Right forelimb (tissue), 1 donor: ENCODE results near the gene C12orf43.
"Not testable (repeated sequence)": the region's sequence is repeated elsewhere in the genome, so short reads cannot be mapped to it uniquely, and the experiment has no call there.

Experiments used
- DNase-seq: peaks from one replicate; pipeline ENCODE4 v3.0.0-alpha.2; 2018

The C12orf43 gene, protein sequence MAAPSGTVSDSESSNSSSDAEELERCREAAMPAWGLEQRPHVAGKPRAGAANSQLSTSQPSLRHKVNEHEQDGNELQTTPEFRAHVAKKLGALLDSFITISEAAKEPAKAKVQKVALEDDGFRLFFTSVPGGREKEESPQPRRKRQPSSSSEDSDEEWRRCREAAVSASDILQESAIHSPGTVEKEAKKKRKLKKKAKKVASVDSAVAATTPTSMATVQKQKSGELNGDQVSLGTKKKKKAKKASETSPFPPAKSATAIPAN

DNA sequence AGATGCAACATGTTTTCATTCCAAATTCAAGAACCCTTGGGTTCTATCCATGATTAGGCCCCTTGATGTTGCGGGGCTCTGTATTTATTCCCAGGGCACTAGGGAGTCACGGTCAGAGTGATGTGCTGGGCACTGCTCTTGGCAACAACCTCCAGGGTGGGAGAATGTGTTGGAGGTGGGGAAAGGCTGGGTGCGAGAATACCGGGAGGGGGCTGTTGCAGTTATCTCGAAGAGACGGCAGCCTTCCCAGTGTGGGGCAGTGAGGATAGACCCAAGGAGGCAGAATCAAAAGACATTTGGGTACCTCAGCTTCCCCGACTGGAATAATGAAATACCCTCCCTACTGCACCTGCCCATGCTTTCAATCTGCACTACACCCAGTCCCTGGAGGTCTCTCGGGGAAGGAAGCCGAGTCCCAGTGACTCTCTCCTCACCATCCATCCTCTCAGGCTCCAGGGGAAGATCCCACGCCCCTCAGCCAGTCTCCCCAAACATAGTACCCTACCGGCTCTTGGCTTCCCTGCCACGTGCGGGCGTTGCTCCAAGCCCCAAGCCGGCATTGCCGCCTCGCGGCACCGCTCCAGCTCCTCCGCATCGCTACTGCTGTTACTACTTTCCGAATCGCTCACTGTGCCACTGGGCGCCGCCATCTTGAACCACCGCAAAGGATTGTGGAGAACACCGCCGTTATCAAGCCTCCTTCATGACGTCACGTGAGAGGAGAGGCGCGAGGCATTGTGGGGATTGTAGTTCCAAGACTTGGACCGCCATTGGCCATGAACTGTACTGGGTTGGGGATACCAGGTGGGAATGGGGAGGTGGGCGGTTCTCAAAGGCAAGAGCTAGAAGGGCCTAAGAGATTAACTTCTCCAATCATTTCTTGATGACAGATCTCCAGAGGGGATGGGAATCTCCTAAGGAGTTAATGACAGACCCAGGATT is at the start of gene C12orf43:
Gene C12orf43 (minus strand): TSS at position 663 of the 942 bp plus-strand sequence. CDS start 13 bp downstream, at position 650.
- DNase-seq: peak; percentile 91

DNA sequence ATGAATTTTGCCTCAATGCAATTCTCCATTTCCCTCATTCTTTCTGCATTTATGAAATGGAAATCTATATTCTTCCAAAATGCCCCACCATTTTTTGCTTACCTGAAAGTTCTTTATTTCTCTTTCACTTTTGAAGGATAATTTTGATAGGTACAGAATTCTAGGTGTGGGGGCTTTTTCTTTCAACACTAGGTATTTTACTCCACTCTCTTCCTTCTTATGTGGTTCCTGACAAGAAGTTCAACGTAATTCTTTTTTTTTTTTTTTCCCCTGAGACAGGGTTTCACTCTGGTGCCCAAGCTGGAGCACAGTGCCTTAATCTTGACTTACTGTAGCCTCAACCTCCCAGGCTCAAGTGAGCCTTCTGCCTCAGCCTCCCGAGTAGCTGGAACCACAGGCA is 49.1 kb upstream of the C12orf43 start:
- DNase-seq: no peak

DNA sequence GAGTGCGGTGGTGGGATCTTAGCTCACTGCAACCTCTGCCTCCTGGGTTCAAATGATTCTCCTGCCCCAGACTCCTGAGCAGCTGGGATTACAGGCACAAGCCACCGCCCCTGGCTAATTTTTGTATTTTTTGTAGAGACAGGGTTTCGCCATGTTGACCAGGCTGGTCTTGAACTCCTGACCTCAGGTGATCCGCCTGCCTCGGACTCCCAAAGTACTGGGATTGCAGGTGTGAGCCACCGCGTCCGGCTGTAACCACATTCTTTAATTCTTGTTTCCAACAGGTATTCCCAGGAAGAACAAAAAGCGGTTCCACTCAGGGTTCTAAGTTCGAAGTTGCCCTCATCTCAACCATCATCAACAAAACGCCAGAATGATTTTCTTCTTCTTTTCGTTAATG is 48.3 kb upstream of the C12orf43 start:
- DNase-seq: not testable (repeated sequence)

DNA sequence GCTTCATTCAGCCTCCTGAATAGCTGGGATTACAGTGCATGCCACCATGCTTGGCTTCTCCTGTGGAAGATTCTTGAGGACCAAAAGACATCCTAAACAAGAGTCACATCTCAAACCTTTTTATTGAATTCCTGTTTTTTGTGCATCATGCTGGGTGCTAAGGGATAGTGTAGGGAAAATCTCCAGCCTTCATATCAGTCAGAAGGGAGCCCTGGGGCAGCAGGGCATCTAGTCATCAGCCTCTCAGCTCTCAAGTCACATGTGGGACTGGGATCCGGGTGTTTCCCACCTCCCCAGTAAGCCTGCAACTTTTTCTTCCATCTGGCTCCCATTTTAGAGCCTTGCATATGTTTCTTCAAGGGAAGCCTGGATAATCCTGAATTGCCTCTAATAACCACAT is 47.8 kb upstream of the C12orf43 start:
- no peak for DNase-seq

DNA sequence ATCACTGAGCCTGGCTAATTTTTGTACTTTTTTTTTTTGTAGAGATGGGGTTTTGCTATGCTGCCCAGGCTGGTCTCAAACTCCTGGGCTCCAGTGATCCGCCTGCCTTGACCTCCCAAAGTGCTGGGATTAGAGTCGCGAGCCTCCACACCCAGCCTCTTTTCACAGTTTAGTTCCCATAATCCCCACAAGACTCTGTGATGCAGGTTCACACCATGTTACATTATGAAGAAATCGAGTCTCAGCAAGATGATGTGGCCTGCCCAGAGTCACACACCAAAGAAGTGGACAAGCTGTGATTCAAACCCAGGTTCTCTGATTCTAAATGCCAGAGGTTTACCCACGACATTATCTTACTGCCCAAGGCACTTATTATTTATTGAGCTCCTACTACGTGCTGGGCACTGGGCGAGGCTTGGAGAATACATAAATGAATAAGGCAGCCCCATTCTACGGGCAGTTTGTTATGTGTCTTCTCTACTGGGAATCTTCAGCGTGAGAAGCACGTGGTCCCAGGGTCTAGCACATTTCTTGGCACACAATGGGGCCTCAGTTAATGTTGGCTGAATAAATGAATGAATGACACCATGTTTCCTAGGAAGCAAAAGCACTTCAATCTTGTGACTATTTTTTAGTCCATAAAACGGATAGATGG is 46.2 kb upstream of the C12orf43 start:
- no peak for DNase-seq

DNA sequence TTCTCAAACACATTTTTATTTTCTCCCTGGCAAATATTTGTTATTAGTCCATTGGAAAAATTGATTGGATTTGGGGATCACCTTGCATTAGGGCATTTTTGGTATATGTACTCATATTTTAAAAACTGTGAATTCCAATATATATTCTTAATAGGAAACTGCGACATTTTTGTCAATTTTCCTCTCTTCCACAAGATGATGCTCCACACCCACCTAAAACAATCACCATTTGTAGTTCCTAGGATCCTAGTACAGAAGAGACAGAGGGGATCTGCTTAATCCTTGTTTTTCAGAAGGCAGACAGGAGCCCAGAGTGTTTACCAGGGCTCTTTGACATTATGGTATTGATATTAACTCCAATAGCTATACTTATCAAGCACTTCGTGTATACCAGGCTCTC is 45.5 kb upstream of the C12orf43 start:
- no peak for DNase-seq

DNA sequence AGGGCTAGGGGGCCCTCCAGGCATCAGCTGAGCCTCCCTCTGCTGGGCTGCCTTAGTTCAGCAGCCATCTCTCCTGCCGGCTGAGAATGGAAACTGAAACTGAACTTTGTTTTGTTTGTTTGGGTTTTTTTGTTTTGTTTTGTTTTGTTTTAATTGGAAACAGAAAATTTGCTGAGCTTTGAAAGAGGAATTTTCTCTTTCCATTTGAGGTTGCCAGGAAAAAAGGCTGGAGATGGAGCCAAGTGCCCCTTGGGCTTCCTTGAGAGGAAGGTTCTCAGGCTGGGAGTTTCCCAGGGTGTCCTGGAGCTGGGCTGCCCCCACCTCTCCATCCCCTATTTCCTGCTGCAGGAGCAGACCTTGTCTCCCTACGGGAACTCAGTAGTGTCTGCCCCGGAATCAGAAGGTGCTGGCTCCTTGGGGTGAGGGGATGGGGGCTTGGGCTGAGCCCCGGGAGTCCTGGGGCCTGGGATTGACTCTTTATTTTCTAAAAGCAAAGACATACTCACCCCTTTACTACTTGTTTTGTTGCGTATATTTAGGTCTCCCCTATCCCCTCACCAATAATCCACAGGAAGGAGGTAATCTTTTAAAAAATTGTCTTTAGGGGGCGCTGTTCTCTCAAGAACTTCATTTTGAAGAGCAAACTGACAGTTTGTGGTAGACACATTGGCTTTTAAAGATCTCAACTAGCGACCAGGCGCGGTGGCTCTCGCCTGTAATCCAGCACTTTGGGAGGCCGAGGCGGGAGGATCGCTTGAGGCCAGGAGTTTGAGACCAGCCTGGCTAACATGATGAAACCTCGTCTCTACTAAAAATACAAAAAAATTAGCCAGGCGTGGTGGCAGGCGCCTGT is 44.1 kb upstream of the C12orf43 start:
- no peak for DNase-seq

DNA sequence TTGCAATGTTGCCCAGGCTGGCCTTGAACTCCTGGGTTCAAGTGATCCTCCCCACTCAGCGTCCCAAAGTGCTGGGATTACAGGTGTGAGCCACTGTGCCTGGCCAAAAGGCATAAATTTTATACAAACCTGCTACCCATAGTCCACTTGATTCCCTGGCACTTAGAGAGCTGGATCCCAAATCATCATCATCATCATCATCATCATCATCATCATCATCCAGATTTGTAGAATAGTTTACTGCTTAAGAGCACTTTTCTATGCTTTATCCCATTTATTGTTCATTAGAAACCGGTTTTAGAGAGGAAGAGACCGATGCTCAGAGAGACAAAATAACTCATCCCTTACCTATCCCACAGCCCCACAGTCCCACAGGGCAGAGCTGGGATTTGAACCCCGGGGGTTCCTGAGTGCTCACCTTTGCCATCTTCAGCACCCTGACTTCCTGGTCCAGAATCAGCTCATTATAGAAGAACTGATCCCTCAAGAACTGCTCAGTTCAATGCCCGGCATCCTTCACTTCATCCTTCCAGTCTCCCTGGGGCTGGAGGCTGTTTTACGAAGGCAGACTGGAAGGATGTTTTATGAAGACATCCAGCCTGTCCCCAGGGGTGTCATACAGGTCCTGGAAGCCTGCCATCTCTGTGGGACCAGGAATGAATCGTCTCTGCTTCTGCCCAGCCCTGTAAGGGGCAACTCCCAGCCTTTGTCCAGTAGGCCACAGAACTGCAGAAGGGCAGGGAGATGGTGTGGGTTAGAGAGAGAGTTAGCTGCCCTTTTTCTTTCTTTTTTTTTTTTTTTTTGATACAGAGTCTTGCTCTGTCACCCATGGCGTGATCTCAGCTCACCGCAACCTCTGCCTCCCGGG is 43.0 kb upstream of the C12orf43 start:
- DNase-seq: no peak

DNA sequence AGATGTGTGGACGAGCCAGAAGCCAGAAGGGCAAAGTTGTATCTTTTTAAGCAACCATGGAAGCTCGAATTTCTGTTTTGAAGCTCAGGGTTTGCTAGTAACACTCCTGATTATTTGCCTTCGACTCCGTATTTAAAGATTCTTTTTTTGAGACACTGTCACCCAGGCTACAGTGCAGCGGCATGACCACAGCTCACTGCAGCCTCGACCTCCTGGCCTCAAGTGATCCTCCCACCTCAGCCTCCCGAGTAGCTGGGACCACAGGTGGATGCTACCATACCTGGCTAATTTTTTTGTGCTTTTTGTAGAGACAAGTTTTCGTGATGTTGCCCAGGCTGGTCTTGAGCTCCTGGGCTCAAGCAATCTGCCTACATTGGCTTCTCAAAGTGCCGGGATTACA is 41.5 kb upstream of the C12orf43 start:
- DNase-seq: no peak

DNA sequence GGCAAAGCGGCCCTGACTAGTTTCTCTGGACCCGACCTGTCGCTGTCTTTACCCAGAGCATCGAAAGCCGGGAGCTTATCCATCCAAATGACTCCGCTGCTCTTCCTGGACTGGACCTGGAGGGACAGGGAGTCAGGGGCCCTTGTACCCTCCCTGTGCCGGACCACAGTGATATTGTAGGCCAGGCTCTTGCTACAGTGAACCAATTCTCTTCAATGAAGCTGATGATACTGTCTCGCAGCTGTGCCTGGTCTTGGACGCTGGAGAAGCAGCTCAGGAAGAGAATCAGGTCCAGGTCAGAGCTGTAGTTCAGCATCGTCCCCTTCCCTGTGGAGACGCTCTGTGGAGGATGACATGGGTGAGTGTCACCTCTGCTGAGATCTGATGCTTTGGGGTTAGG is 37.4 kb upstream of the C12orf43 start:
- DNase-seq: no peak

DNA sequence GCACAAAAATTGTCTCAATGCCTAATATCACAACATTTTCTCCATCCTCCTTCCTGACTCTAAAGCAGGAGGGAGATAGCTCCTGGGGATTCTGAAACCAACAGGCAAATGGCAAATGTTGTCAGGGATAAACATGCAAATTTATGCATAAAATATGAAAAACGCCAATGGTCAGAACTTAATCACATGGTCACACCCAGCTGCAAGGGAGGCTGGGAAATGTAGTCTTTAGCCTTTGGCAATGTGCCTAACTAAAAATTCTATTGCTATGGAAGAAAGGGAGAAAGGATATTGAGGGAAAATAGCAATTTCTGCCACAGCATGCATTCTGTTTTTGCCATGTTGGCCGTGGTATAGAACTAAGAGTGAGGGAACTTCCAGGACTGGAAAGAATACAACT is 34.4 kb upstream of the C12orf43 start:
- DNase-seq: no peak

DNA sequence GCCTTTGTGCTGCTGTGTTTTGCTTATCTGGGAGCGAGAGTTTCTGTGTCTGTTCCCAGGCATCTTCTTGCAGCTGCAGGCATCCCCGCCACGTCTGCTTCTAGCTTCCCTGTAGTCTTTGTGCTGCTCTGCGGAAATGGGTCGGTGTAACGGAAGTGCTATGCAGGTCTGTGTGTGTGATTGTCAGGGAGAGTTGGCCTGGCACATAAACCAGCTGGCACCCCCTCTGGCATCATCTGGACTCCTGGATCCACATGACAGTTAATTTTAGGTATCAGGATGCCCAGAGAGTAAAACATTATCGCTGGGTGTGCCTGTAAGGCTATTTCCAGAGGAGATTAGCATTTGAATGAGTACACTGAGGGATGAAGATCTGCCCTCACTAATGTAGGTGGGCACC is 32.2 kb upstream of the C12orf43 start:
- no peak for DNase-seq

DNA sequence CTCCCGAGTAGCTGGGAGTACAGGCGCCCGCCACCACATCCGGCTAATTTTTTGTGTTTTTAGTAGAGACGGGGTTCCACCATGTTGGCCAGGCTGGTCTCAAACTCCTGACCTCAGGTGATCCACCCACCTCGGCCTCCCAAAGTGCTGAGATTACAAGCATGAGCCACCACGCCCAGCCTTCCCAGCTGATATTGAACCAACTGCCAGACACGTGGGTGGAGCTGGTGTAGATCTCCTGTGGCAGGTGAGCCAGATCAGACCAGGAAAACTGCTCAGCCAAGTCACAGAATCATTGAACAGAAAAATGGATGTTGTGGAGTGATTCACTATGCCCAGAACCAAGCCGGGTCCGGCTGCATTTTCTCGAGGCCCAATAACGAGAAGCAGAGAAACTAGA is 31.1 kb upstream of the C12orf43 start:
- DNase-seq: not testable (repeated sequence)

DNA sequence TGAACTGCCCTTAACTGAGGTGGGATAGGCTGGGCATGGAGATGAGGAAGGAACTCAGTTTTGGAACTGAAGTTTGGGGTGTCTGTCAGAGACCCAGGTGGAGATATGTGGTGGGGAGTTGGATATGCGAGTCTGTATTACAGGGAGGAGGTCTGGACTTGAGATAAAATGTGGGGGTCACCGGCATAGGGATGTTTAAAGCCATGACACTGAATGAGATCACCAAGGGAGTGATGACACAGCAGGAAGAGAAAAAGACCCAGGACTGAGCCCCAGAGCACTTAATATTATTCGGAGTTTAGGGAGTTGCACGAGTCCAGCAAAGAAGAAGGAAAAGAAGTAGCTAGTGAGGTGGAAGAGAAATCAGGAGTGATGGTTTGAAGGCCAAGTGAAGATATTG is 26.8 kb upstream of the C12orf43 start:
- DNase-seq: no peak

DNA sequence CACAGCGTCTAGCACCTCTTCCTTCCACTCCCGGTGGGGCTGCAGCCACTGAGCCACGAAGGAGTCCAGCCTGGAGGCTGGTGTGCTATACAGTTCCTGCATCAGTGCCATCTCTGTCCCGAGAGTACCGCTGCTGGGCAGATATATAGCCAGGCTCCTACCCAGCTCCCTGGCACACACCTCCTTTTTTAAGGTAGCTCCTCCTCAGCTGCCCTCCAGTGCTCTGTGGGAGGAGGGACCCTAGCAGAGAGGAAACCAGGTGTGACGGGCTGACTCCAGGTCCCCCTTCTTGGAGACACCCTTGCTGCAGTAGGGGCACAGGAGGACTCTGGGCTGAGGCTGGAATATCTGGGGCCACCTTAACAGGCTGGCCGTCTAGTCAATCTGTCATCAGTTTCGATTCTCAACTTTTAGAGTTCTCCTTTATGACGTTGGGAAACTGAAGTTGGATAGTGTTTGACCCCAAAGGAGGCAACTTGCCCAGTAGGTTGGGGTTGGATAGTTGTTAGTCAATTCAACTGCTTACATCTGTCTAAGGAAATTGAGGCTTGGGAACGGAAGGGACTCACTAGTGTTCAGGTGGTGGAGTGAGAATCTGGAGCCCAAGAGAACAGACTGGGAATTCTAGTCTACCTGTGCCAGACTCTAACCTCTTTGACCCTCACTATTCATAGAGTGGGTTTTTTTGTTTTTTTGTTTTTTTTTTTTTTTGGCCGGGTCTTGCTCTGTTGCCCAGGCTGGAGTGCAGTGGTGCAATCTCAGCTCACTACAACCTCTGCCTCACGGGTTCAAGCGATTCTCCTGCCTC is 22.8 kb upstream of the C12orf43 start, which contains the start of gene OASL:
Gene OASL (minus strand): TSS at position 386 of the 808 bp plus-strand sequence. CDS start 275 bp downstream, at position 111.
- no peak for DNase-seq

DNA sequence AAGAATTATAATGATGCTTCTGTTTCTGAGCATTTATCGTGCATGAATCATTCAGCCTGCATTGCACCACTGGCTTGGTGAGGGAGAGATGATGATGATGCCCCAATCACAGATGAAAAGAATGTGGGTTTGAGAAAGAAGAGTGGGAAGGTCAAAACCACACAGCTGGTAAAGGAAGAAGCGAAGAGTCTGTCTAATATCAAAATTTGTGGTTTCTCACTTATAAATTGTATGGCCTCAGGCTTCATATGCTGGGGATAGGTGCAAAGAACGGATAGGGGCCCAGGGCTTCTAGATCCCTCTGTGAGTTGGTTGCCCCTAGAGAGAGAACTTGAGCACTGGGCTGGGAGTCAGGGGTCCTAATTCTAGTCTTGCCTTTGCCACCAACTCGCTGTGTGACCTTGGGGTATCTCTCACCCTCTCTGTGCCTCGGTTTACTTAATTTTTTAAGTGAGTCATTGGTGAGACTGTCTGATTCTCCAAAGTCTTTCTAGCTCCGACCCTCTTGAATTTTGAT is 20.6 kb upstream of the C12orf43 start:
- no peak for DNase-seq

DNA sequence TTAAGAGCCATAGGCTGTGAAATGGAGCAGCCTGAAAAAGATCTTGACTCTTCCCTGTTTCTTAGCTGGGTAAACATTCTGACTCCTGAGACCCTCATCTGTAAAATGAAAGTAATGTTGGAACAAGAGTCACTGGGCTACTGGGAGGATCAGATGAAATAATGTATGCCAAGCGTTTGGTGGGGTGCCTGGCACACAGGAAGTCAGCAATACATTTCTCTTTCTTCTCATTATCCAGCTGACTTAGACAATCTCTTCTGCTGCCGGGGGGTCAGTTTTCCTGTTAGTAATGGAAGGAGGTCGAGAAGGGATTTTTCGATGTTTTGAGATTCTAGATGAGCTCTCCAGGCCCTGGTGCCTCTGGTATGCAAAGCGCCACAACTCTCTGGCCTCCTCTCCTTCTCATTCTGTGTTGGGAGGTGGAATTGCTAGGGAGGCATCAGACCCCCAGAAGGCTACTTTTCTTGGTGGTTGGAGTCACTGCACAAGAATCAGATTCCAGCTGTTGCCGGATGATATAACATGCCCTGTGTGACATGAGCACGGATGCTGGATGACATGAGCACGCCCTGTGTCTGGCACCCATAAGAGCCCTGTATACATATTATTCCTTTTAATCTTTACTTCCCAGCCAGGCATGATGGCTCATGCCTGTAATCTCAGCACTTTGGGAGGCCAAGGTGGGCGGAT is 18.5 kb upstream of the C12orf43 start:
- DNase-seq: no peak

DNA sequence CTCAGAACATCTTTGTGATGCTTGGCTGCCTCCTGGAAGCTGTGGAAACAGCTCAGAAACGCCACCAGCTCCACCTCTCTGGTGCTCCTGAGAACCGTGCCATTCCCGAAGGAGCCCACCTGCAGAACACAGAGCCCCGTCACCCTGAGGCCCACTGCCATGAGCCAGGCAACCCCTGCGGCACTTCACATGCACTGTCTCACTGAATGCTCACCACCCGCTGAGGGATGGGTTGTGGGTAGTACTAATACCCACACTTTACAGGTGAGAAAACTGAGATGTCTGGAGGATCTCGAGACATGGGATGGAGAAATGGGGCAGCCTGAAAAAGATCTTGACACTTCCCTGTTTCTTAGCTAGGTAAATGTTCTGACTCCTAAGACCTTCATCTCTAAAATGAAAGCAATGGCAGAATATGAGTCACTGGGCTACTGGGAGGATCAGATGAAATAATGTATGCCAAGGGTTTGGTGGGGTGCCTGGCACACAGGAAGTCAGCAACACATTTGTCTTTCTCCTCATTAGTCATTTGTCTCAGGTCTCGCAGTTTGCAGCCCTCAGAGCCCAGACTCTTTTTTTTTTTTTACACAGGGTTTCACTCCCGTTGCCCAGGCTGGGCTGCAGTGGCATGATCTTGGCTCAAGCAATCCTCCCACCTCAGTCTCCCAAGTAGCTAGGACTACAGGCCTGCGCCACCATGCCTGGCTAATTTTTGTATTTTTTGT is 17.5 kb upstream of the C12orf43 start:
- no peak for DNase-seq
